GM12878 (cell line): Measurements from ENCODE around the gene ACTBL2.

Source experiments
- EGR1 ChIP-seq, 2 experiments: IDR thresholded peaks; 1 replicate in 1 of 2; 2 replicates in 1 of 2; pipeline ENCODE4 v1.6.1; 2011 to 2012; ENCODE audit warnings: low read depth in 2 of 2, low read length in 2 of 2, borderline replicate concordance in 1 of 2, mild to moderate bottlenecking in 1 of 2, moderate library complexity in 1 of 2
- FOXK2 ChIP-seq: fragments of 450-650 bp; IDR thresholded peaks from 2 replicates; pipeline ENCODE4 v1.6.1; 2017; ENCODE audit warnings: mild to moderate bottlenecking, moderate library complexity
- IRF4 ChIP-seq: IDR thresholded peaks from 2 replicates; pipeline ENCODE4 v1.6.1; 2011; ENCODE audit warnings: low read depth, low read length
- NR2C2 ChIP-seq: IDR thresholded peaks from 2 replicates; pipeline ENCODE4 v1.6.1; 2011; ENCODE audit warnings: borderline replicate concordance, low read depth; ENCODE audit not compliant: control insufficient read depth, insufficient read length
- REST ChIP-seq: IDR thresholded peaks from 2 replicates; pipeline ENCODE4 v1.6.1; 2012; ENCODE audit warnings: mild to moderate bottlenecking, low read depth, low read length
- SMAD1 ChIP-seq: fragments of 450-650 bp; IDR thresholded peaks from 2 replicates; pipeline ENCODE4 v1.6.1; 2018; ENCODE audit warnings: mild to moderate bottlenecking, low read depth; ENCODE audit not compliant: partially characterized antibody

GRCh38 chr5:57492632-57493031, 10.0 kb upstream of the ACTBL2 start:
- TF ChIP-seq FOXK2, result no peak
- no peak for TF ChIP-seq NR2C2
- no peak for TF ChIP-seq REST
- no peak for TF ChIP-seq SMAD1
- TF ChIP-seq IRF4, result no peak
- no peak for TF ChIP-seq EGR1 (IDR thresholded peaks at IDR 0.05; ENCODE audit: borderline replicate concordance in 1 of 2, low read depth in 2 of 2, low read length in 2 of 2)
